Left colon (tissue), 2 donors: Measurements from ENCODE around the gene RBM5. TPM values are rescaled to one million over a fixed set of nuclear protein-coding genes. Genes with fewer than 3 reads are reported as not detected.

Experiments
- ATAC-seq: fragments of 200-7000 bp; cut with Tn5 transposase; one replicate; pipeline ENCODE4 v1.9.1; 2020; ENCODE audit warnings: mild to moderate bottlenecking, moderate library complexity
- DNase-seq, 2 donors: peaks; one replicate each; pipeline ENCODE4 v3.0.0-alpha.2; 2020
- intact Hi-C, 2 donors: fragments of 100-400 bp; cut with DNase I in 1 of 2; cut with micrococcal nuclease in 1 of 2; formaldehyde crosslinking; loops; one replicate each; pipeline versions ENCODE4 v1.11.2 to v1.14.0; 2022; cut with DNase I, micrococcal nuclease
- total RNA-seq, 2 donors: library from RNA; stranded (reverse); fragmentation: NEBNext Ultra II Directional; extraction: Animal tissue kit (Norgen Biotek cat#: 25700); gene quantifications; one replicate each; pipeline ENCODE4 v1.2.1, GENCODE V29; 2021
- donor health status: DM: no; HTN: no; CAD: no.
- donor health status: DM: yes; HTN: yes; CAD: no.

Gene RBM5
- total RNA-seq, 2 donors from 2014 or later = 124 to 135 TPM

DNA sequence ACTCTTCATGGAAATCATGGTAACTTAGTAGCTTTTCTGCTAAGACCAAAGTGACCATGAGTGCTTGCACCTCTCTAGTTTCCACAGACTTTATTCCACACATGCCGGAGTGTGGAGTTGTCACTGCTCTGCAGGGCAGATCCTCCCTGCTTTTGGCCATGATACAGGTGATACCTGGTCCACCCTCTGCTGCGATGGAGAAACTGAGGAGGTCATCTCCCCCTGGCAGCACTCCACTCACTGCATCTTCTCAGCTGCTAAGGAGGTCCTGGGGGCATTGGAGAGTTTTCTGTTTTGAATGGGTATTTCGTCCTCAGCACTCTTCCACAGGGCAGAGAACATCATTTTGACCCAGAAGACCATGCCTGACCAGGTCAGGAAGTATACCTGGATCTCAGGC is 31.1 kb downstream of the RBM5 start:
- intact Hi-C loops = no loop called here
- DNase-seq (no peak), ATAC-seq (no peak)

DNA sequence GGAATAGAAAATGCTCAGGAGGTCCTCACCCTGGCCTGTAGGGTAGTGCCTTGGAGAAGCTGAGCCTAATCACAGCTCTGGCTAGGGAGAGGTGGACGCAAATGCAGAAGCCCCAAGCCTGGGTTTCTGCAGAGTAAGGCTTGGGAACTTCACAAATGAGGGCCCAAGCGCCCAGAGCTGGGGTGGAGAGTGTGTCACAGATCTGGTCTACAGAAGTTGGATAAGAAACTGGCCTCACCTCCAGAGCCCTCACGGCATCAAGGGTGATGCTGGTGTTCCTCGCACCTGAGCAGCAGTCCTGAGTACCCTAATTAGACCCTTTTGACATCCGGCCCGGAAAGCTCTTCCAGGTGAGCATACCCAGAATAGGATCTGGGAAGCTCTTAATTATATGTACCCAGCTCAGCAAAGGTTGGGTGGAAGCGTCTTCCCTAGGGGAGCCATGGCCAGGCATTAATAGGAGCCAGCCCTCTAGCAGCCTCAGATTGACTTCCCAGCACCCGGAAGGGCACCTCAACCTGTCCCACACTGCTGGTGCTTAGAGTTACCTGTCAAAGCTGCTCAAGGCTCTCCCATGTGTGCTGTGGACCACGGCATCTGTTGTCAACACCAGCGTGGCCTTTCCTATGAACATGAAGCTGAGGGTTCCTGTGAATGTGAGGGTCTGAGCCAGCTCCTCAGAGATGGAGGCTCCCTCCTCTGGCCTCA is 31.8 kb downstream of the RBM5 start:
- ATAC-seq (peak; percentile 1), DNase-seq (no peak)
- intact Hi-C loops = no loop called here

DNA sequence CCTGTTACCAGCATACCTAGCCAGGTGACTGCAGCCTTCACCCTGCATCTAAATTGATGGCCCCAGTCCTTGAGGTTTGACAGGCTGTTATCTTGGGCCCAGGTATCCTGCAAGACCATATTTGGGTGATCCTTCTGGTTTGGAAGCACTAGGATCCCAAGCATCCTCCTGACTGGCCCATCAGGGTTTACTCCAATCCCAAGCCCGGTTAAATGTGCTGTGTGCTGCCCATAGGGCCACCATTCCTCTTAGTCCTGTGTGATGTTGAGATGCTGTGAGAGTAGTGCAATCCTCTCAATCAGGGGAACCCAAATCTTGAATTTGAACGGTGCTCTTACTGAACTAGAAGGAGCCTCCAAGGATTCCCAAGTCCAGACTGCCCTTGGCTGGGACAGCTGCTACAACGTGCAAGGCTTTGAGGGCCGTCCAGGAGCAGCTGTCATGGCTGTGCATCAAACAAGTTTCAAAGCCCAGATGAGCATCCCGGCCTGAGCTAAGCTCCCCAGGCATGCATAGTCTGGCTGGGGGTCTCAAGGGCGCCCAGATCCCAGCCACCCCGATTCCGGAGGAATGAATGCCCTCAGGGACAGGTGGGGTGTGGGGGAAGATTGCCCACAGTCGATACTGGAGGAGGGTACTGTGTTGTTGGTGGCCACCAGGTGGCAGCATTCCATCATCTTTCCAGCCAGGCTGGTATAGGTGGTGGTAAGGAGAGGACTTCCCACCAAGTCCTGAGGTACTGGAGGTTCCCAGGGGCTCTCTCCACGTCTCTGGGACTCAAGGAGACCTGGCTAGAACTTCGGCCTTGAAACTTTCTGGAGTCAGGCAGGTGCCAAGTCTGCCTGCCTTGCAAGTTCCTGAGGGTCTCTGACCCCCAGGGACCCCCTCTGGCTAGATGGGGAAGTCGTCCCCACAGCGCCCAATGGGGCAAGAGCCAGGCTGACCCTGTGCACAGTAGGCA is 32.6 kb downstream of the RBM5 start:
- peak; percentile 80 for ATAC-seq
- intact Hi-C loops = loop anchor here in 1 of 2 donors (2.0 kb wide), 1 partner anchor 65 kb away; no protein-coding TSS in a partner anchor
- peak; percentile 61 to 84 for DNase-seq

DNA sequence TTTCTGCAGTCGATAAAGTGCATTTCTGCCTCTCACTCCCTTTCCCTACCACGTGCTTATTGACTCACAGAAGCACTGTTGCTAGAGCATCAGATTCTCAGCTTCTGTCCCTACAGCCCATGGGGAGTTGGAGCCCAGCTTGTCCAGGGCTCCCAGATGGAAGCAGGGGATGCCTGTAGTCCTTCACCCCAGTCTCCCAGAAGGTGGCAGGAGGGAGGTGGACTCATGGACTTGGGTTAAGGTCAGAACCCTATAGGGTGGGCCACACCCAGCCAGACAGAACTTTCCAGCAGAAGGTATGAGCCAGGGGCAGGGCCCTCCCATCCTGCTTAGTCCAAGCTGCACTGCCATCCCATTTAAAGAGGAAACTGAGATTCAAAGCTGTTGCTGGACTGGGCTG is 33.4 kb downstream of the RBM5 start:
- peak; percentile 49 for ATAC-seq

DNA sequence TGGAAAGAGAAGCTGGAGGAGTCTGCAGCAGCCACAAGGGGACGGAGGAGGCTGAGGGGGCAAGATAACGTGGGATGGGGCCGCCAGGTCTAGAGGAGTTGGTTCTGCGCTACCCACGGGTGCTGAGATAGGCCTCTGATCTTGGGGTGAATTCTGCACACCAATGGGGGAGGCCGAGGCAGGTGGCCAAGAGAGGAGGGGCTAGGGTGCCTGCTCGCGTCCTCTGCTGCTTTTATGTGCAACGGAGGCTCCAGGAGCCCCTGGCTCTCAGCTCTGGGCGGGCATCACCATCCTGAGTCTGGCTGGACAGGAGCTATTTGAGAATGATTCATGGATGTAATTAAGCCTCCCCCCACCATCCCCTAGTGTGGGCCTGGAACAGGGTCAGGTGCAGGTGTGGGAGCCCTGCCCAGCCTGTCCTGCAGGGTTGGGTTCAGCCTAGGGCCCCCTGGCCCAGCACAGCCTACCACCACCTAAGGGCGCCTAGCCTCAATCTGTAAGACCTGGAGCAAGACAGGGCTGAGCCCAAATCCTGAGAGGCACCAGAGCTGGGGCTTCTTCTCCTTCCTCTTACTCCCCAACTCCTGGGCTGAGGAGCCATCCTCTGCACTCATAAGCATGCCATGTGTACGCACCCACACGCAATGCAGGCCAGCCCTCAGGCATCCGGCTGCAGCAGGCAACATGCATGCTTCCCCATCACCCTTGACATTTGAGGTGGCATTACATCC is 34.1 kb downstream of the RBM5 start:
- ATAC-seq (no peak), DNase-seq (no peak)
- intact Hi-C loops = loop anchor here in 1 of 2 donors (2.0 kb wide), 1 partner anchor 64 kb away; no protein-coding TSS in a partner anchor

More for the DNA sequence above, 33.4 kb downstream of the RBM5 start:
- intact Hi-C loops = loop anchor here in 1 of 2 donors (2.0 kb wide), 1 partner anchor 65 kb away; no protein-coding TSS in a partner anchor
- no peak for DNase-seq

DNA sequence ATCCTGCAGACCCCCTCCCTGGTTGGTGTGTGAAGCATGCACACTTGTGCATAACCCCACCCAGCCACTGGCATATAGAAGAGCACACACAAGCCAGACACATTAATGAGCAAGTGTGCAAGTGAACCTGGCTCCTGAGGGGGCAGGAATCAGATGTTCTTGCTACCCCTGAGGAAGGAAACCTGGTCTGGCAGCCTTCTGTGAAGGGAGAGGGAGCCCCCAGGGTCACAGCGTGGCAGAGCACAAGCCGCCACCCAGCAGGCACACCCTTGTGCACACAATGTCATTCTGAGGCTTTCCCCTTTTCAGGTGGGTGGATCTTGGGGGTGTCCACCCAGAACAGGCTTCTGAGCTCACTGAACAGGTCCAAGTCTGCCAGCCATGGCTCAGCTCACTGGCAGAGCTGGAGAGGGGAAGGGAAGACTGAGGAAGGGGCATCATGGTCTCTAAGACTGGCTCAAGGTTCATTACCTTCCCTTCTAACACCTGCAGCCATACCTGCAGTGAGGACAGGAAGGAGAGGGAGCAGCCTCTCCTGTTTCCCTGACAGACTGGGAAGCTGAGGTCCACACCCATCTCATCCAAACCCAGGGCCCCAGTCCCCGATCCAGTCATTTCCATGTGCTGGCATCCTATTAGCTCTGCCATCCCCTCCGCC is 34.8 kb downstream of the RBM5 start:
- ATAC-seq (peak; percentile 18), DNase-seq (no peak)
- intact Hi-C loops = loop anchor here in 1 of 2 donors (2.0 kb wide), 1 partner anchor 63 kb away; no protein-coding TSS in a partner anchor

DNA sequence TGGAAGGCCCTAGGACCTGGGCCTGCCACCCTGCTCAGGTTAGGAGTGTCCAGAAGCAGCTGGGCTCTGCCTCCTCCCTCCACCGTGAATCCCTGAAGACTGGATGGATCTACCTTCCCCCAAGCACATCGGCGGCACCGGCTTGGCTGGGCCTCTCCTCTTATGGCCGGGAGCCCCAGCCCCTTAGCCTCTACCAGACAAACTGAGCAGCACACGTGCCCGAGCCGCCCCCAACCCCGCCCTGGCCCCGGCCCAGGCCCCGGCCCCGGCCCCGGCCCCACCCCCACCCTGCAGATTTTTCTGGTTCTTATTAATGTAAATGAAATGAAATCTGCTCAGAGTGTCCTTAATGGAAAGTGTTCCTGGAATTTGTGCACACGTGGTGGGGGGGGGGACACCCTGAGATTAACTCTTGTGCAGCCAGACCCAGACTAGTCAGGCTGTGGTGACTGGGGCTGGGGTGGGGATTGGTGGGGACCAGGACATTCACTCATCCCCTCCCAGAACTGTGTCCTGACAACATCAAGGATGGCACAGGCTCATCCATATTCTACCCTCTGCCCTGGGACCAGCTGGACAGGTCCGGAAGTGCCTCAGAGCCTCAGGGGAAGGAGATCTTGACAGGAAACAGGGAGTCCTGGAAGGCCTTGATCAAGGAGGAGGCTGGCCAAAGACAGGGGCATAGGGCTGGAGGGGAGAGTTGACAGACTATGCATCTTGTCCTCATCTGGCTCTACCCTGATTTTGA is 35.5 kb downstream of the RBM5 start:
- intact Hi-C loops = no loop called here
- DNase-seq = no peak
- ATAC-seq = peak; percentile 0

DNA sequence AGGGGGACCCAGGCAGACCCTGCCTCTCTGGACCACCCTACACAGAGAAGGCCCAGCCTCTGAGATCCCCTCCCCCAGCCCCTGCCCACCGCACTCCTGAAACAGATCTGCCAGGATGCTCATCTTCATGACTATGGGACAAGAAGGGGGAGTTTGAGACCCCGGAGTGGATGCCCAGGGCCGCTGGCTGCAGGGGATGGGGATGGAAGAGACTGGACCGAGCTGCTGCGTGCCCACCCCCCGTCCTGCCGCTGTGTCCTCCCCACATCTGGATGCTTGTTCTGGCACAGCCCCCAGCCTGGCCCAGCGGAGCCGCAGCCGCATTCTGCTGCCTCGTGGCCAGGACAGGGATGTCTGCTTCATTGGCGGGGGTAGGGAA is 36.1 kb downstream of the RBM5 start:
- no peak for ATAC-seq
- intact Hi-C loops = no loop called here
- DNase-seq = no peak

DNA sequence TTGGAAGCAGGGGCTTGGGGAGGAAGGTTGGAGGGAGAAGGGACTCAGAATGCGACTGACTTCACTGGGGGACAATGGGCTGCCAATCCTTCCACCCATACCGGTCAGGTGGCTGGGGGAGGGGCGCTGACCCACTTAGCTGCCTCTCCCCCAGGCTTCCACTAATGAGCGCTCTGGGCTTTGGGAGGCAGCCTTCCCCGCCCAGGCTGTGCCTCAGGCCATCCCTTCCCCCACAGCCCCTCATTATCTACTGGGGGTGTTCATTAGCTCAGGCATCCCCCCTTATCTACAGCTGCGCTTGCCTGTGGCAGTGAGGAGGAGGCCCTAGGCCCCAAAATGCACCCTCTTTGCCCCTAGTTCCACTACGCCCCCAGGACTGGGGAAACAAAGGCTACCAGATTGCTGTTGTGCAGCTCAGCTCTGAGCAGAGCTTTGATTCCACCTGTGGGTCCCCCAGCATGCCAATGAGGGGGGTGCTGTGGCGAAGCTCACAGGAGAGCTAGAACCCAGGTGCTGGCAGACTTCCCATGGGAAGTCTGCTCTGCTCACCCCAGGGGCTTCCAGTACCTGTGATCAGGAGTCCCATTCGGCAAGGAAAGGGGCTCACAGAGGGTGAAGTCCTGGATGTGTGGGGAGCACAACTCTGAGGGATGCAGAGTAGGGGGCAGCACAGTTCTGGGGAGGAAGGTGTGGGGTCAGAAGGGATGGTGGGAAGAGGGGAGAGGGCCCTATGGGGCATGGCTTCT is 37.0 kb downstream of the RBM5 start:
- ATAC-seq (no peak), DNase-seq (no peak)
- intact Hi-C loops = no loop called here

DNA sequence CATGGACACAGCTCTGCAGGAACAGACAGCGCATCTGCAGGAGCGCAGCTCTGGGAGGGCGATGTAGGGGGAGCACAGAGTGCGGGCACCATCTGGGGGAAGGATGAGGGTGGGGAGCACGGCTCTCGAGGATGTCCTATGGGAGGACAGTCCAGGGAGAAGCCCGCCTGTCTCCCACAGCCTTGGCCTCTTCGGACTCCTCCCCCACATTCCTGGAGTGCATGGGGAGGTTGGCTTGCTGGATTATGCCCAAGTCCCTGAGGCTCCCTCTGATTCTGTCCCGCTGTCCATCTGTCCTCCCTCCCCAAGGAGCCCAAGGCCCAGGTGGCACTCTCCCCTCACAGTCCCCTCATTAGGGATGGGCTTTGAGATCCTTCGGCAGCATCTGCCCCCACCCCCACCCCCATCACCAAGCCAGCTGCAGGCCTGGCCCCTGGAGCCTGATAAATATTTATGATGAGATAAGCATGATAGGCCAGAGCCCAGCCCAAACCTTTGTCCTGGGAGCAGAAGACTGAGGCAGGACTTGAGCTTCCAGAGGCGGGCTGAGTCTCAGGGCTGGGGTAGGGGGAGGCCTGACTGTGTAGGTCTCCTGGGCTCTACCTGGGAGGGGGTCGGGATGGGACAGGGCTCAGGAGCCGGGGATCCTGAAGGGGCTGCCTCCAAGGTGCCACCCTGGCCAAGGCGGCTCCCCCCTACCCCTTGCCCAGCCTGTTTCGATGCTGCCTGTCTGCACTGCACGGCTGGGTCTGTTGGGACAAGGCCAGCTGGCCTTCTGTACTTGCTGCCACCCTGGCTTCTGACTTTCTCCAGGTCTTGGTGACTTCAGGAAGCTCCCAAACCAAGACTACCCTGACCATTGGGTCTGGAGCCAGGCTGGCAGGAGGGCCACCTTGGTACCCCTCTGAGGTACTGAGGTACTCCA is 37.8 kb downstream of the RBM5 start:
- intact Hi-C loops = no loop called here
- ATAC-seq (no peak), DNase-seq (no peak)

DNA sequence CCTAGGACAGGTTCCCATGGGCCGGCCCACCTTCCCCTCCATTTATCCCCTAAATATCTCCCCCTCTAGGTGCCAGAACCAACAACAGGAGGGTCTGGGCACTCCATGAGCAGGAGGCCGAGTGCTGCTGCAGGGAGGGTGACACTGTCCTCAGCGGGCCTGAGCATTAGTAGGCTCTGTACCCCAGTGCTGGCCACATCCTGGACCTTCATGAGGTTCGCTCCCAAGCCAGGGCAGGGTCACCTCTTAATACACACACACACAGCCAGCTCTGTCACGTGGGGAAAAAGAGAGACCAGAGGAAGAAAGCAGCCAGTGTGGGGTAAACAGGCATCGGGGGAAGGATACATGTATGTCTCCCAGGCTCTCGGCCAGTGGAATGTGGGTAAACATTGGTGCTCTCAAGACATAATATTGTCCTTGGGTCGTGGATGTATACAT is 38.6 kb downstream of the RBM5 start:
- DNase-seq = no peak
- intact Hi-C loops = no loop called here
- no peak for ATAC-seq

DNA sequence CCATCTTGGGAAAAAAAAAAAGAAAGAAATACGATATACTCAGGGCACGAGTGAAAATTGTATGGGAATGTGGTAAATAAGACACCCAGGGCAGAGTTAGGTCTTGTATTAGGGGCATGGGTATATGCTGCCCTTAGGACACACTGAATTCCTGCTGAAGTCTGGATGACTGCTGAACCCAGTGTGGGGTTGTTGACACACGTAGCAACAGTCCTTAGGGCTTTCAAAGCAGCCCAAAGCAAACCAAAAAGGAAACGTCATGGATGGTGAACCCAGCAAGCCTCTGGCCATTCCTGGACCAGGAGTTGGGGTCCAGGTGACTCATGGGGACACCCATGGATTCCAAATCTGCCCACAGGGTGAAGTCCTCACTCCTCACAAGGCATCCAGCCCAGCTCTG is 39.3 kb downstream of the RBM5 start:
- intact Hi-C loops = no loop called here
- DNase-seq (no peak), ATAC-seq (no peak)

DNA sequence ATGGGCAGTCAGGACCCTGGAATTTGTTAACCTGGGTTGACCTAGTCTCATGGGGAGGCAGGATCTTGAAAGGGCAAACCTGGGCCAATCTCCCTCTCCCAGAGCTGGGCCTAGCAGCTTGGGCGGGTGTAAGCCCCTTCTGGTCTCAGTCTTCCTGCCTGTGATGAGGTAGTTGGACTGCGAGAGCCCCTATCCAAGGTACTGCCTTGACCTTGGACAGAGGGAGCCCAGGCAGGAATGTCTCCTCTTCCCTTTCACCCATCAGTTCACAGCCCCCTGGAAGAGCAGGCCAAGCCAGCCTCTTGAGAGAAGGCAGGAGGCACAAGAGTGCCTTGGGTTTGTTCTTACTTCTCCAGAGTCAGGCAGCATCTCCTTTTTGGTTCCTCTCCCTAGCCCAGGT is 41.7 kb downstream of the RBM5 start:
- no peak for ATAC-seq
- intact Hi-C loops = no loop called here
- no peak for DNase-seq

DNA sequence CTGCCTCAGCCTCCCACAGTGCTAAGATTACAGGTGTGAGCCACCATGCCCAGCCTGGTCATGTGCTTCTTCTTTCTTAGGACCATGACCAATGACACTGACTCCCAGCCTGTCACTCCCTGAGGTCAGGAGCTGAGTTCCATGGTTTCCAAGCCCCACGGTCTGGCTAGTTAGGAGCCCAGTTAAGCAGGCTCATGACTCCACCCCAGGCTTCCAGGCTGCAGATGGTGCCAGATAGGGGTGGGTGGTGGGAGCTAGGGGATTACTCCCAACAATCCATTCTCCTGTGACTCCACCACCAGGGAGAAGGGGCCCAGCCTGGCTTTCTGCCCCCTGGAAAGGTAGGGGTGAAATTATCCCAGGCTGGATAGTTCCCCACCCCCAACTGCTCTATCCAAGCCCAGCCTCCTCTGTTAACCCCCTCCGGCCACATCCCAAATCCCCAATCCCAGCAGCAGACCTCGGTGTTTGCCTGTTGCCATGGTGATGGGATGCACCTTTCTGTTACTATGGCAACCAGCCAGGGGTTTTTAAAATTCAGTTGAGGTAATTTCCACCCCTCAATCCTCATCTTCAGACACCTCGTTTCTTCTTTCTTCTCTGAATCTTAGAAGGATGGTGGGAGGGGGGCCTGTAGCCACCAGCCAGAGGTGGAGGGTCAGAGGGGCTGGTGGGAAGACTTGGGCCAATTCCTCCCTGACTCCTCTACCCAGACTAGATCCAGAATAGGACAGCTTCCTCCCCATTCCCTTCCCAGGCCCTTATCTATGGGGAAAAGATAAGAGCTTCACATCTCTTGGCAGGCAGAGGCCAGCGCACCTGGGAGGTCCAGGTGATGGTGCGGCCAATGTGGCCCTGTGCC is 43.9 kb downstream of the RBM5 start:
- ATAC-seq (no peak), DNase-seq (no peak)
- intact Hi-C loops = no loop called here

DNA sequence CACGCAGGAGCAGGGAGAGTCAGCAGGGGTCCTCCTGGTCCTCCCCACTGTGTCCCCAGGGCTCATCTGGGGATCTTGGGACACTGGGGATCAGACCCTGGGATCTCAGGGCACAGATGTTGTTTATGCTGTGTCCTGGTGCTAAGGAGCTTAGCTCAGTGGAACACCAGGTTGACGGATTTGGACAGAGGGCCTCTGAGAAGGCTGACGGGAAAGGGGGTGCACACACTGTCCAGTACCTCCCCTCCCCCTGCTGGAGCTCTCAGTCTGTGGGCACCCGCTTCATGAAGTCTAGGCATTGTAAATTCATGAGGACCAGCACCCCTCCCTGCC is 44.5 kb downstream of the RBM5 start:
- ATAC-seq = no peak
- intact Hi-C loops = no loop called here
- no peak for DNase-seq

DNA sequence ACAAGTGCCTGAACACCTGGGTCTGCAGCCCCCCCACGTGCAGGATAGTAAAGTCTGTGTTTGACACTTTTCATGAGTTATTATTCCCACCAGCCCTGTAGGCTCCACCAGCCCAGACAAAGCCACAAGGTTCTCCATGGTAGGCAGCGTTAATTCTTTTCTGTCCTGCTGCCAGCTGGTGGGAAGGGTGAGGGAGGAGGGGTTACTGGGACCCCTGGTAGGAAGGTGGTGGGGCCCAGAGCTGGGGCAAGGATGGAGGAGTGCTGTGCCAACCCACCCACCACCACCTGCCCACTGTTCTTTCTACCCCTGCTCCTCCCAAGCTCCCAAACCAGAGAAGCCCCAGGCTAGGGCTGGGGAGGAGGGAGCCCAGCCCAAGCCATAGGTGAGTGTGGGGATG is 45.6 kb downstream of the RBM5 start:
- DNase-seq (no peak), ATAC-seq (no peak)
- intact Hi-C loops = no loop called here
